ENCODE results near the gene GADL1. TPM values are rescaled to one million over a fixed set of nuclear protein-coding genes. Genes with fewer than 3 reads are reported as not detected.

GADL1 gene
- total RNA-seq, 1 donor from 2014 or later = 0.13 TPM

GRCh38 chr3:30679045-30679444 lies 215.4 kb downstream of the GADL1 start:
- no peak for DNase-seq (ENCODE audit: low read depth in 2 of 2)

GRCh38 chr3:30677347-30677685 lies 217.1 kb downstream of the GADL1 start:
- no peak for DNase-seq (ENCODE audit: low read depth in 2 of 2)

- no peak for DNase-seq (ENCODE audit: low read depth in 2 of 2)
Observed at GRCh38 chr3:30676424-30677346, 217.8 kb downstream of the GADL1 start.

All from dermis microvascular lymphatic vessel endothelial cell (primary cell).